Parathyroid adenoma (tissue), 2 donors: ENCODE data around the gene APLP1.

ENCODE experiments used
- H2AFZ ChIP-seq: fragments of 300-600 bp; sonication (generic); one replicate; pipeline ENCODE4 v1.7.0; 2017; ENCODE audit warnings: antibody characterized with exemption, mild to moderate bottlenecking
- H3K27ac ChIP-seq: fragments of 300-600 bp; sonication (generic); one replicate; pipeline ENCODE4 v1.7.0; 2017
- H3K27me3 ChIP-seq: fragments of 300-600 bp; sonication (generic); one replicate; pipeline ENCODE4 v1.7.0; 2017; ENCODE audit warnings: low read length; ENCODE audit not compliant: control insufficient read depth, insufficient read depth
- H3K36me3 ChIP-seq: fragments of 300-600 bp; sonication (generic); one replicate; pipeline ENCODE4 v1.7.0; 2017; ENCODE audit warnings: low read length; ENCODE audit not compliant: control insufficient read depth, insufficient read depth
- H3K4me1 ChIP-seq: fragments of 300-600 bp; sonication (generic); one replicate; pipeline ENCODE4 v1.7.0; 2017; ENCODE audit warnings: control low read depth
- H3K4me2 ChIP-seq: fragments of 300-600 bp; sonication (generic); one replicate; pipeline ENCODE4 v1.7.0; 2017; ENCODE audit warnings: low read length
- H3K4me3 ChIP-seq: fragments of 300-600 bp; sonication (generic); one replicate; pipeline ENCODE4 v1.7.0; 2017; ENCODE audit warnings: low read depth, low read length
- H3K79me2 ChIP-seq: fragments of 300-600 bp; sonication (generic); one replicate; pipeline ENCODE4 v1.7.0; 2017; ENCODE audit warnings: control low read depth
- H3K9ac ChIP-seq: fragments of 300-600 bp; sonication (generic); one replicate; pipeline ENCODE4 v1.7.0; 2017; ENCODE audit warnings: mild to moderate bottlenecking
- H3K9me3 ChIP-seq: fragments of 300-600 bp; sonication (generic); one replicate; pipeline ENCODE4 v1.7.0; 2017; ENCODE audit warnings: low read length; ENCODE audit not compliant: control insufficient read depth
- CTCF ChIP-seq: fragments of 300-600 bp; sonication (generic); IDR thresholded peaks from one replicate; pipeline ENCODE4 v1.7.0; 2017; ENCODE audit warnings: antibody characterized with exemption, mild to moderate bottlenecking
- donor health status: primary hyperparathyroidism.

The APLP1 gene

GRCh38 chr19:35859414-35859813, 9.0 kb upstream of the APLP1 start:
- H3K9ac ChIP-seq, result no peak overlapping the region
- no peak overlapping the region for H3K4me3 ChIP-seq
- H3K36me3 ChIP-seq, result no peaks in the 10 kb centered on the region
- H3K4me1 ChIP-seq, result peaks cover 4% of the 10 kb centered on the region
- no peak overlapping the region for H3K4me2 ChIP-seq
- H3K27ac ChIP-seq, result no peak overlapping the region
- H3K9me3 ChIP-seq, result no peaks in the 10 kb centered on the region
- TF ChIP-seq CTCF, result no peak
- no peaks in the 10 kb centered on the region for H3K79me2 ChIP-seq
- no peaks in the 10 kb centered on the region for H3K27me3 ChIP-seq
- no peak overlapping the region for H2AFZ ChIP-seq

GRCh38 chr19:35860436-35860817, 7.9 kb upstream of the APLP1 start:
- Histone ChIP-seq H3K9me3 (no peaks in the 10 kb centered on the region), H3K4me2 (no peak overlapping the region), H3K27me3 (no peaks in the 10 kb centered on the region), H3K4me1 (peaks cover 4% of the 10 kb centered on the region), H3K36me3 (no peaks in the 10 kb centered on the region), H3K4me3 (no peak overlapping the region), H3K79me2 (no peaks in the 10 kb centered on the region), H3K9ac (no peak overlapping the region), H2AFZ (no peak overlapping the region), H3K27ac (no peak overlapping the region)
- TF ChIP-seq CTCF, result no peak

- H3K36me3 ChIP-seq, result no peaks in the 10 kb centered on the region
- no peaks in the 10 kb centered on the region for H3K27me3 ChIP-seq
- H3K4me2 ChIP-seq, result no peak overlapping the region
- no peaks in the 10 kb centered on the region for H3K79me2 ChIP-seq
- no peak overlapping the region for H3K9ac ChIP-seq
- H3K4me1 ChIP-seq, result no peaks in the 10 kb centered on the region
- no peak overlapping the region for H3K27ac ChIP-seq
- TF ChIP-seq CTCF, result no peak
- H3K4me3 ChIP-seq, result no peak overlapping the region
- no peaks in the 10 kb centered on the region for H3K9me3 ChIP-seq
- no peak overlapping the region for H2AFZ ChIP-seq
Observed at GRCh38 chr19:35860818-35861639, 7.3 kb upstream of the APLP1 start.

- H3K9ac ChIP-seq, result no peak overlapping the region
- H3K36me3 ChIP-seq, result no peaks in the 10 kb centered on the region
- no peak for TF ChIP-seq CTCF
- no peak overlapping the region for H2AFZ ChIP-seq
- no peaks in the 10 kb centered on the region for H3K79me2 ChIP-seq
- H3K27ac ChIP-seq, result no peak overlapping the region
- H3K4me3 ChIP-seq, result no peak overlapping the region
- no peaks in the 10 kb centered on the region for H3K27me3 ChIP-seq
- no peaks in the 10 kb centered on the region for H3K4me1 ChIP-seq
- H3K9me3 ChIP-seq, result no peaks in the 10 kb centered on the region
- H3K4me2 ChIP-seq, result no peak overlapping the region
Observed at GRCh38 chr19:35861640-35862160, 6.7 kb upstream of the APLP1 start.

GRCh38 chr19:35862528-35862927, 5.8 kb upstream of the APLP1 start:
- no peak for TF ChIP-seq CTCF
- Histone ChIP-seq H2AFZ (no peak overlapping the region), H3K9ac (no peak overlapping the region), H3K4me1 (no peaks in the 10 kb centered on the region), H3K27ac (no peak overlapping the region), H3K4me3 (no peak overlapping the region), H3K36me3 (no peaks in the 10 kb centered on the region), H3K9me3 (no peaks in the 10 kb centered on the region), H3K79me2 (no peaks in the 10 kb centered on the region), H3K27me3 (no peaks in the 10 kb centered on the region), H3K4me2 (no peak overlapping the region)
